Measurements from ENCODE around the gene RFX7. TPM values are rescaled to one million over a fixed set of nuclear protein-coding genes. Genes with fewer than 3 reads are reported as not detected.

The RFX7 gene
- total RNA-seq: 10 to 100 TPM; 22.5 to 23.6 TPM
- 15.6 TPM for polyA plus RNA-seq (2013, experiment 1 of 2)
- polyA plus RNA-seq (2013, experiment 2 of 2): 20.4 TPM
- 11.1 to 108 (median 24.9) reads per million in 172 experiments for total RNA-seq

GRCh38 chr15:56243163-56244037 lies at the start of gene RFX7:
RFX7 (minus strand) TSS chr15:56243879; CDS start chr15:56243285, 594 bp downstream.
- CTCF ChIA-PET: no interaction called here

GRCh38 chr15:56292546-56293316 lies 49.1 kb upstream of the RFX7 start:
- Histone ChIP-seq H3K4me3 (ENCODE audit: low read length) (no peak overlapping the region), H3K4me1 (ENCODE audit: insufficient read depth, low read length) (no peaks in the 10 kb centered on the region), H3K27me3 (ENCODE audit: control insufficient read depth in 1 of 2, insufficient read depth in 2 of 2, low read length in 2 of 2) (no peaks in the 10 kb centered on the region), H3K27ac (ENCODE audit: low read depth in 1 of 2, low read length in 2 of 2) (no peak overlapping the region), H3K36me3 (ENCODE audit: insufficient read depth, low read length) (no peaks in the 10 kb centered on the region), H3K9me3 (ENCODE audit: control insufficient read depth in 1 of 2, insufficient read depth in 1 of 2, low read length in 2 of 2) (peaks cover 8 to 17% of the 10 kb centered on the region in 2 experiments)
- POLR2A ChIA-PET: no interaction called here
- Mint-ChIP-seq H3K36me3 (ENCODE audit: low read depth) (peaks cover 4% of the 10 kb centered on the region), H3K4me3 (no peak overlapping the region), H3K27me3 (no peaks in the 10 kb centered on the region), H3K4me1 (ENCODE audit: low read depth) (no peaks in the 10 kb centered on the region), H3K27ac (no peak overlapping the region), H3K9me3 (peaks cover 8% of the 10 kb centered on the region)
- no peak for DNase-seq
- intact Hi-C loops (cut with DNase I, micrococcal nuclease): no loop called here
- TF ChIP-seq, protein P1, sequence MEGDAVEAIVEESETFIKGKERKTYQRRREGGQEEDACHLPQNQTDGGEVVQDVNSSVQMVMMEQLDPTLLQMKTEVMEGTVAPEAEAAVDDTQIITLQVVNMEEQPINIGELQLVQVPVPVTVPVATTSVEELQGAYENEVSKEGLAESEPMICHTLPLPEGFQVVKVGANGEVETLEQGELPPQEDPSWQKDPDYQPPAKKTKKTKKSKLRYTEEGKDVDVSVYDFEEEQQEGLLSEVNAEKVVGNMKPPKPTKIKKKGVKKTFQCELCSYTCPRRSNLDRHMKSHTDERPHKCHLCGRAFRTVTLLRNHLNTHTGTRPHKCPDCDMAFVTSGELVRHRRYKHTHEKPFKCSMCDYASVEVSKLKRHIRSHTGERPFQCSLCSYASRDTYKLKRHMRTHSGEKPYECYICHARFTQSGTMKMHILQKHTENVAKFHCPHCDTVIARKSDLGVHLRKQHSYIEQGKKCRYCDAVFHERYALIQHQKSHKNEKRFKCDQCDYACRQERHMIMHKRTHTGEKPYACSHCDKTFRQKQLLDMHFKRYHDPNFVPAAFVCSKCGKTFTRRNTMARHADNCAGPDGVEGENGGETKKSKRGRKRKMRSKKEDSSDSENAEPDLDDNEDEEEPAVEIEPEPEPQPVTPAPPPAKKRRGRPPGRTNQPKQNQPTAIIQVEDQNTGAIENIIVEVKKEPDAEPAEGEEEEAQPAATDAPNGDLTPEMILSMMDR (IDR thresholded peaks at IDR 0.05): no peak
- ATAC-seq (ENCODE audit: poor library complexity): no peak
- CTCF ChIA-PET: no interaction called here

More at GRCh38 chr15:56243163-56244037, at the start of gene RFX7:
- H3K4me3 Mint-ChIP-seq: peak within 1 kb of the TSS; percentile 98
- H3K27me3 ChIP-seq (ENCODE audit: control insufficient read depth in 1 of 2, insufficient read depth in 2 of 2, low read length in 2 of 2): no peaks in the 10 kb centered on the region
- H3K9me3 Mint-ChIP-seq: no peaks in the 10 kb centered on the region
- peak within 1 kb of the TSS; percentile 46 to 63 for H3K27ac ChIP-seq (ENCODE audit: low read depth in 1 of 2, low read length in 2 of 2)
- H3K9me3 ChIP-seq (ENCODE audit: control insufficient read depth in 1 of 2, insufficient read depth in 1 of 2, low read length in 2 of 2): no peaks in the 10 kb centered on the region
- TF ChIP-seq, protein P1 (IDR thresholded peaks at IDR 0.05): no peak
- peak within 1 kb of the TSS; percentile 73 for H3K4me3 ChIP-seq (ENCODE audit: low read length)
- ATAC-seq (ENCODE audit: poor library complexity) (peak; percentile 70), DNase-seq (peak; percentile 54 to 93 (median 74))
- POLR2A ChIA-PET: interaction anchor here (1.3 kb wide), 1 partner anchor 17 kb away, joined by 4 read pairs; no protein-coding TSS in a partner anchor
- H3K27ac Mint-ChIP-seq: peak within 1 kb of the TSS; percentile 90
- intact Hi-C loops (cut with DNase I, micrococcal nuclease): loop anchor here (2.0 to 10.0 kb wide), 11 partner anchors 36 to 1461 kb away; partner anchors contain the start of genes DNAAF4 (in 1 of the 2), NEDD4 (in 1 of the 2), POLR2M (in 1 of the 2) and RSL24D1 (in 1 of the 2)
- H3K27me3 Mint-ChIP-seq: no peaks in the 10 kb centered on the region
- peaks cover 24% of the 10 kb centered on the region for H3K4me1 ChIP-seq (ENCODE audit: insufficient read depth, low read length)
- no peaks in the 10 kb centered on the region for H3K36me3 ChIP-seq (ENCODE audit: insufficient read depth, low read length)
- H3K36me3 Mint-ChIP-seq (ENCODE audit: low read depth): peaks cover 11% of the 10 kb centered on the region
- H3K4me1 Mint-ChIP-seq (ENCODE audit: low read depth): peaks cover 52% of the 10 kb centered on the region

DNA sequence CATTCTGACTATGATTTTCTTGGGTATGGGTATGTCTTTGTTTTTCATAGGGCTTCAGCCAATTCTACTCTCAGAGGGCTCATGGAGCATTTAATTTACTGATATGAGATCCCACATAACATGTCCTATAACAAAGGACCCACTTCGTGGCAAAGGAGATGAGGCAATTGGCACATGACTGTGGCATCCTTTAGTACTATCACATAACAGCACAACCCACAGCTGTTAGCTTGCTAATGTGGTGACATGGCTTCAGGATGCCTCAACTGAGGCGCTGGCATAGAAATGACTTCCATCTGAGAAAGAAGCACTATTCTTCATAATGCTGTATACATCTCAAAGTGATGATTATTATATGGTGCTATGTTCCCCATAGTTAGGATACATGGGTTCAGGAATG lies 48.1 kb upstream of the RFX7 start:
- TF ChIP-seq, protein P1 (IDR thresholded peaks at IDR 0.05): no peak

More for the DNA sequence above, 48.1 kb upstream of the RFX7 start:
- H3K4me3 ChIP-seq (ENCODE audit: low read length): no peak overlapping the region
- no peak overlapping the region for H3K27ac ChIP-seq (ENCODE audit: low read depth in 1 of 2, low read length in 2 of 2)
- H3K4me3 Mint-ChIP-seq: no peak overlapping the region
- peaks cover 8 to 17% of the 10 kb centered on the region in 2 experiments for H3K9me3 ChIP-seq (ENCODE audit: control insufficient read depth in 1 of 2, insufficient read depth in 1 of 2, low read length in 2 of 2)
- no peaks in the 10 kb centered on the region for H3K4me1 ChIP-seq (ENCODE audit: insufficient read depth, low read length)
- intact Hi-C loops (cut with DNase I, micrococcal nuclease): no loop called here
- no peaks in the 10 kb centered on the region for H3K4me1 Mint-ChIP-seq (ENCODE audit: low read depth)
- POLR2A ChIA-PET: no interaction called here
- no peak for DNase-seq
- peaks cover 8% of the 10 kb centered on the region for H3K9me3 Mint-ChIP-seq
- no peak for ATAC-seq (ENCODE audit: poor library complexity)
- no peaks in the 10 kb centered on the region for H3K36me3 ChIP-seq (ENCODE audit: insufficient read depth, low read length)
- CTCF ChIA-PET: no interaction called here
- H3K27me3 Mint-ChIP-seq: no peaks in the 10 kb centered on the region
- no peaks in the 10 kb centered on the region for H3K27me3 ChIP-seq (ENCODE audit: control insufficient read depth in 1 of 2, insufficient read depth in 2 of 2, low read length in 2 of 2)
- H3K36me3 Mint-ChIP-seq (ENCODE audit: low read depth): peaks cover 4% of the 10 kb centered on the region
- H3K27ac Mint-ChIP-seq: no peak overlapping the region
